Aorta (tissue), 5 donors: ENCODE measurements around the gene VASN. TPM values are rescaled to one million over a fixed set of nuclear protein-coding genes. Genes with fewer than 3 reads are reported as not detected.

Source experiments
- ATAC-seq: fragments of 200-7000 bp; cut with Tn5 transposase; one replicate; pipeline ENCODE4 v1.9.1; 2022; ENCODE audit warnings: moderate library complexity; ENCODE audit not compliant: low FRiP score
- DNase-seq, 2 donors: peaks; one replicate each; pipeline ENCODE4 v3.0.0-alpha.2; 2020
- H3K27ac ChIP-seq, 2 donors: one replicate each; pipeline ENCODE4 v1.5.1; 2013; ENCODE audit warnings: low read length in 2 of 2, mild to moderate bottlenecking in 2 of 2, moderate library complexity in 2 of 2, control low read depth in 1 of 2, inconsistent platforms in 1 of 2, low read depth in 1 of 2
- H3K27me3 ChIP-seq, 2 donors: one replicate each; pipeline ENCODE4 v1.6.1; 2013; ENCODE audit warnings: control low read depth in 1 of 2, low read length in 1 of 2, mild to moderate bottlenecking in 1 of 2, moderate library complexity in 1 of 2; ENCODE audit not compliant: insufficient read depth in 2 of 2, control insufficient read depth in 1 of 2
- H3K36me3 ChIP-seq, 2 donors: one replicate each; pipeline ENCODE4 v1.6.1; 2013; ENCODE audit warnings: control low read depth in 1 of 2, low read length in 1 of 2, mild to moderate bottlenecking in 1 of 2; ENCODE audit not compliant: insufficient read depth in 2 of 2, control insufficient read depth in 1 of 2
- H3K4me1 ChIP-seq, 2 donors: one replicate each; pipeline ENCODE4 v1.6.1; 2013; ENCODE audit warnings: low read length in 2 of 2, control low read depth in 1 of 2, mild to moderate bottlenecking in 1 of 2, moderate library complexity in 1 of 2; ENCODE audit not compliant: insufficient read depth in 2 of 2, control insufficient read depth in 1 of 2
- H3K4me3 ChIP-seq, 2 donors: one replicate each; pipeline ENCODE4 v1.5.1; 2013; ENCODE audit warnings: low read length in 2 of 2, control low read depth in 1 of 2, mild to moderate bottlenecking in 1 of 2
- H3K9me3 ChIP-seq: one replicate; pipeline ENCODE4 v1.6.1; 2013; ENCODE audit warnings: mild to moderate bottlenecking, low read length; ENCODE audit not compliant: control insufficient read depth
- WGBS, 2 donors: extraction: QIAGEN DNeasy Blood & Tissue Kit; methylation state at CpG; one replicate each; pipeline ENCODE4 v1.1.7; 2013; 5-methylcytosine and 5-hydroxymethylcytosine counted together
- intact Hi-C, 2 donors: fragments of 100-400 bp; cut with DNase I; formaldehyde crosslinking; loops; one replicate each; pipeline versions ENCODE4 v1.14.2 to v1.15.0; 2022
- polyA plus RNA-seq, 2 donors: library from polyadenylated mRNA; stranded (reverse); fragments of 200-250 nt; gene quantifications; one replicate each; pipeline ENCODE4 v1.2.3, GENCODE V29; 2013
- total RNA-seq, 2 donors: library from RNA; stranded (reverse); fragmentation: NEBNext Ultra II Directional; extraction: Animal tissue kit (Norgen Biotek cat#: 25700); gene quantifications; one replicate each; pipeline ENCODE4 v1.2.1, GENCODE V29; 2021
- donor health status: healthy with polysubstance abuse.
- donor health status: Bipolar disorder and iron deficiency.
- donor health status: DM: no; HTN: no; CAD: no.
- donor health status: DM: no; HTN: no; CAD: no.
- donor health status: DM: yes; HTN: yes; CAD: no.

The VASN gene
- total and polyA plus RNA-seq, 4 donors: 21.7 to 120 (median 59.1) TPM

- intact Hi-C loops: no loop called here
- 93 to 97% methylated on average over 6 to 7 of the region's 7 CpGs for WGBS, 2 donors
Observed at GRCh38 chr16:4356820-4357219, 14.8 kb upstream of the VASN start.

GRCh38 chr16:4358236-4358635 lies 13.4 kb upstream of the VASN start:
- 94 to 97% methylated on average over 19 of the region's 19 CpGs for WGBS, 2 donors
- no peaks in the 10 kb centered on the region for H3K36me3 ChIP-seq

More at GRCh38 chr16:4356820-4357219, 14.8 kb upstream of the VASN start:
- Histone ChIP-seq H3K4me3 (no peak overlapping the region), H3K9me3 (no peaks in the 10 kb centered on the region), H3K4me1 (no peaks in the 10 kb centered on the region), H3K36me3 (no peaks in the 10 kb centered on the region), H3K27ac (no peak overlapping the region), H3K27me3 (no peaks in the 10 kb centered on the region)
- ATAC-seq: no peak
- DNase-seq: no peak

GRCh38 chr16:4358831-4359561 lies 12.7 kb upstream of the VASN start:
- ATAC-seq (peak; percentile 85), DNase-seq (peak in 1 of 2 donors; percentile 91)
- no peaks in the 10 kb centered on the region for H3K4me1 ChIP-seq
- no peak overlapping the region for H3K4me3 ChIP-seq
- 27 to 37% methylated on average over 17 to 19 of the region's 19 CpGs for WGBS, 2 donors
- H3K36me3 ChIP-seq: no peaks in the 10 kb centered on the region
- no peaks in the 10 kb centered on the region for H3K9me3 ChIP-seq
- H3K27me3 ChIP-seq: no peaks in the 10 kb centered on the region
- intact Hi-C loops: loop anchor here (1.0 kb wide), 1 partner anchor 43 kb away; no protein-coding TSS in a partner anchor
- H3K27ac ChIP-seq: no peak overlapping the region

More at GRCh38 chr16:4358236-4358635, 13.4 kb upstream of the VASN start:
- DNase-seq (no peak), ATAC-seq (no peak)
- Histone ChIP-seq H3K4me3 (no peak overlapping the region), H3K27me3 (no peaks in the 10 kb centered on the region), H3K9me3 (no peaks in the 10 kb centered on the region), H3K27ac (no peak overlapping the region), H3K4me1 (no peaks in the 10 kb centered on the region)
- intact Hi-C loops: no loop called here

- no peak overlapping the region for H3K27ac ChIP-seq
- 94 to 96% methylated on average over 3 of the region's 3 CpGs for WGBS, 2 donors
- intact Hi-C loops: loop anchor here (1.0 kb wide), 1 partner anchor 42 kb away; no protein-coding TSS in a partner anchor
- no peaks in the 10 kb centered on the region for H3K36me3 ChIP-seq
- ATAC-seq (no peak), DNase-seq (no peak)
- no peaks in the 10 kb centered on the region for H3K4me1 ChIP-seq
- H3K9me3 ChIP-seq: no peaks in the 10 kb centered on the region
- H3K4me3 ChIP-seq: no peak overlapping the region
- H3K27me3 ChIP-seq: no peaks in the 10 kb centered on the region
Observed at GRCh38 chr16:4359914-4360313, 11.7 kb upstream of the VASN start.

GRCh38 chr16:4360538-4361021 lies 11.1 kb upstream of the VASN start:
- Histone ChIP-seq H3K4me1 (no peaks in the 10 kb centered on the region), H3K27ac (no peak overlapping the region), H3K36me3 (no peaks in the 10 kb centered on the region), H3K9me3 (no peaks in the 10 kb centered on the region), H3K27me3 (no peaks in the 10 kb centered on the region), H3K4me3 (no peak overlapping the region)
- ATAC-seq: no peak
- intact Hi-C loops: no loop called here
- WGBS, 2 donors: 93 to 94% methylated on average over 6 to 11 of the region's 11 CpGs
- no peak for DNase-seq

- ATAC-seq: no peak
- WGBS, 2 donors: 92 to 95% methylated on average over 24 to 28 of the region's 28 CpGs
- intact Hi-C loops: no loop called here
- no peak for DNase-seq
- Histone ChIP-seq H3K36me3 (no peaks in the 10 kb centered on the region), H3K27me3 (no peaks in the 10 kb centered on the region), H3K9me3 (no peaks in the 10 kb centered on the region), H3K4me3 (no peak overlapping the region), H3K4me1 (no peaks in the 10 kb centered on the region), H3K27ac (no peak overlapping the region)
Observed at GRCh38 chr16:4361033-4361943, 10.4 kb upstream of the VASN start.

GRCh38 chr16:4361944-4362311 lies 9.7 kb upstream of the VASN start:
- ATAC-seq (no peak), DNase-seq (no peak)
- Histone ChIP-seq H3K4me1 (no peaks in the 10 kb centered on the region), H3K27ac (no peak overlapping the region), H3K27me3 (no peaks in the 10 kb centered on the region), H3K36me3 (no peaks in the 10 kb centered on the region), H3K9me3 (no peaks in the 10 kb centered on the region), H3K4me3 (no peak overlapping the region)
- intact Hi-C loops: no loop called here
- 89 to 92% methylated on average over 11 to 12 of the region's 12 CpGs for WGBS, 2 donors

- WGBS, 2 donors: 71 to 76% methylated on average over 19 of the region's 19 CpGs
- DNase-seq: no peak
- H3K27ac ChIP-seq: no peak overlapping the region
- H3K36me3 ChIP-seq: no peaks in the 10 kb centered on the region
- no peak for ATAC-seq
- no peaks in the 10 kb centered on the region for H3K27me3 ChIP-seq
- no peaks in the 10 kb centered on the region for H3K4me1 ChIP-seq
- intact Hi-C loops: no loop called here
- no peak overlapping the region for H3K4me3 ChIP-seq
- no peaks in the 10 kb centered on the region for H3K9me3 ChIP-seq
Observed at GRCh38 chr16:4362476-4363135, 9.0 kb upstream of the VASN start.
